Measurements from ENCODE around the gene CD101.
A peak's percentile ranks its signal among the peaks of the same experiment; 100 is the strongest.

CD101 gene

GRCh38 chr1:117054068-117054467 is 52.5 kb downstream of the CD101 start:
- DNase-seq (ENCODE audit: low read depth), result no peak

GRCh38 chr1:117058810-117059209 is 57.2 kb downstream of the CD101 start:
- DNase-seq (ENCODE audit: low read depth), result no peak

- DNase-seq (ENCODE audit: low read depth), result peak; percentile 45
Measured at GRCh38 chr1:117059334-117059677, 57.7 kb downstream of the CD101 start.

- peak; percentile 92 for DNase-seq (ENCODE audit: low read depth)
Measured at GRCh38 chr1:117059678-117060440, 58.3 kb downstream of the CD101 start, which contains the start of gene TTF2. TSS of gene TTF2 (plus strand) at chr1:117060326. CDS start at chr1:117060347, 21 bp downstream.

GRCh38 chr1:117060441-117061317 is 59.1 kb downstream of the CD101 start:
- DNase-seq (ENCODE audit: low read depth), result peak; percentile 1

GRCh38 chr1:117061986-117062415 is 60.4 kb downstream of the CD101 start:
- no peak for DNase-seq (ENCODE audit: low read depth)

- no peak for DNase-seq (ENCODE audit: low read depth)
Measured at GRCh38 chr1:117066367-117066766, 64.8 kb downstream of the CD101 start.

- peak; percentile 21 for DNase-seq (ENCODE audit: low read depth)
Measured at GRCh38 chr1:117067533-117068370, 66.2 kb downstream of the CD101 start.

GRCh38 chr1:117068580-117068979 is 67.0 kb downstream of the CD101 start:
- no peak for DNase-seq (ENCODE audit: low read depth)

GRCh38 chr1:117069220-117069844 is 67.8 kb downstream of the CD101 start:
- no peak for DNase-seq (ENCODE audit: low read depth)

GRCh38 chr1:117070124-117070523 is 68.6 kb downstream of the CD101 start:
- no peak for DNase-seq (ENCODE audit: low read depth)

- DNase-seq (ENCODE audit: low read depth), result no peak
Measured at GRCh38 chr1:117076648-117077047, 75.1 kb downstream of the CD101 start.

GRCh38 chr1:117077267-117077666 is 75.7 kb downstream of the CD101 start:
- DNase-seq (ENCODE audit: low read depth), result no peak

GRCh38 chr1:117079737-117080136 is 78.2 kb downstream of the CD101 start:
- DNase-seq (ENCODE audit: low read depth), result no peak

- DNase-seq (ENCODE audit: low read depth), result no peak
Measured at GRCh38 chr1:117084231-117084630, 82.7 kb downstream of the CD101 start.
